GM12878 (cell line): Measurements from ENCODE around the gene CELF2. TPM values are rescaled to one million over a fixed set of nuclear protein-coding genes. Genes with fewer than 3 reads are reported as not detected.
A peak's percentile ranks its signal among the peaks of the same experiment; 100 is the strongest.

Source experiments
- ATAC-seq: fragments of 200-7000 bp; cut with Tn5 transposase; 3 replicates; pipeline ENCODE4 v1.9.1; 2020; ENCODE audit warnings: mild to moderate bottlenecking, moderate library complexity
- BruUV-seq: library from RNA; stranded (reverse); fragments of 400-500 nt; replicated peaks from 2 replicates; lab custom pipeline; 2021; lab: Mats Ljungman, UMichigan
- CTCF ChIA-PET: fragments of 300-600 bp; sonication (Branson Sonifier 250); formaldehyde crosslinking; extraction: SDS; loops from one replicate; lab custom pipeline; 2021; ENCODE audit warnings: inconsistent platforms; lab: Yijun Ruan, JAX
- POLR2A ChIA-PET: fragments of 350-600 bp; formaldehyde crosslinking; extraction: SDS; loops from one replicate; lab custom pipeline; 2021; ENCODE audit warnings: inconsistent platforms; lab: Charles Lee
- RAD21 ChIA-PET: fragments of 300-600 bp; sonication (Branson Sonifier 250); formaldehyde crosslinking; loops from one replicate; lab custom pipeline; 2023; ENCODE audit warnings: antibody characterized with exemption; ENCODE audit not compliant: unreplicated experiment; lab: Charles Lee
- SMC1A ChIA-PET: fragments of 300-600 bp; sonication (Branson Sonifier 250); formaldehyde crosslinking; loops from one replicate; lab custom pipeline; 2023; ENCODE audit not compliant: unreplicated experiment, uncharacterized antibody; lab: Charles Lee
- DNase-seq: peaks from one replicate; pipeline ENCODE4 v3.0.0-alpha.2; 2011; ENCODE audit warnings: low read depth, low spot score
- FAIRE-seq: peaks from 3 replicates; lab custom pipeline; 2011; peaks lifted over from hg19 to GRCh38; lab: Jason Lieb, UNC
- H2AFZ ChIP-seq: 2 replicates; pipeline ENCODE4 v1.6.0; 2011; ENCODE audit warnings: low read depth, low read length, control low read depth; ENCODE audit not compliant: control insufficient read depth
- H3K27ac ChIP-seq: 2 replicates; pipeline ENCODE4 v1.5.1; 2011; ENCODE audit warnings: control low read depth; ENCODE audit not compliant: control insufficient read depth, insufficient read depth
- H3K27me3 ChIP-seq, 2 experiments: replicated peaks in 1 of 2; 2 replicates each; pipeline versions ENCODE4 v1.6.0 to v1.6.1; 2011; ENCODE audit warnings: low read length in 1 of 2; ENCODE audit not compliant: control insufficient read depth in 2 of 2, insufficient read depth in 2 of 2
- H3K36me3 ChIP-seq, 2 experiments: 2 replicates each; pipeline ENCODE4 v1.5.1; 2011; ENCODE audit warnings: low read length in 1 of 2; ENCODE audit not compliant: control insufficient read depth in 2 of 2, insufficient read depth in 2 of 2
- H3K4me1 ChIP-seq: 2 replicates; pipeline ENCODE4 v1.6.1; 2011; ENCODE audit warnings: mild to moderate bottlenecking, low read length, moderate library complexity, mixed read lengths; ENCODE audit not compliant: control insufficient read depth, insufficient read depth
- H3K4me2 ChIP-seq: 2 replicates; pipeline ENCODE4 v1.6.0; 2011; ENCODE audit warnings: control low read depth; ENCODE audit not compliant: control insufficient read depth, insufficient read depth
- H3K4me3 ChIP-seq: fragments of 200-600 bp; sonication (generic); 2 replicates; pipeline ENCODE4 v1.5.1; 2016
- H3K79me2 ChIP-seq: 2 replicates; pipeline ENCODE4 v1.6.0; 2011; ENCODE audit warnings: low read length; ENCODE audit not compliant: control insufficient read depth, insufficient read depth
- H3K9ac ChIP-seq: 2 replicates; pipeline ENCODE4 v1.8.0; 2011; ENCODE audit warnings: low read length, control low read depth, mixed read lengths; ENCODE audit not compliant: control insufficient read depth, insufficient read depth
- H3K9me3 ChIP-seq: replicated peaks from 3 replicates; pipeline ENCODE4 v1.5.1; 2011; ENCODE audit warnings: mild to moderate bottlenecking, low read length; ENCODE audit not compliant: control insufficient read depth, insufficient read depth
- H4K20me1 ChIP-seq: 2 replicates; pipeline ENCODE4 v1.6.0; 2011; ENCODE audit not compliant: control insufficient read depth, insufficient read depth
- CUX1 ChIP-seq: IDR thresholded peaks from 2 replicates; pipeline ENCODE4 v1.6.1; 2012; ENCODE audit warnings: improper control_type of control experiment, low read depth, low read length; ENCODE audit not compliant: insufficient replicate concordance
- PBX3 ChIP-seq: IDR thresholded peaks from 2 replicates; pipeline ENCODE4 v1.6.1; 2011; ENCODE audit warnings: mild to moderate bottlenecking, low read depth, low read length, moderate library complexity; ENCODE audit not compliant: insufficient replicate concordance
- POLR2A ChIP-seq: IDR thresholded peaks from 2 replicates; pipeline ENCODE4 v1.6.1; 2011; ENCODE audit warnings: low read depth, mild to moderate bottlenecking, low read length
- POLR2AphosphoS5 ChIP-seq: IDR thresholded peaks from 2 replicates; pipeline ENCODE4 v1.6.1; 2011; ENCODE audit warnings: mild to moderate bottlenecking, low read length, inconsistent platforms
- REST ChIP-seq: IDR thresholded peaks from 2 replicates; pipeline ENCODE4 v1.6.1; 2012; ENCODE audit warnings: mild to moderate bottlenecking, low read depth, low read length
- WGBS: methylation state at CpG from one replicate; pipeline ENCODE4 v1.1.6; 2016; ENCODE audit warnings: low lambda C conversion rate; ENCODE audit not compliant: insufficient replicate concordance, insufficient coverage; ENCODE audit errors: missing lambda C conversion rate; 5-methylcytosine and 5-hydroxymethylcytosine counted together
- in situ Hi-C: fragments of 300-500 bp; cut with MboI; formaldehyde crosslinking; loops from 9 replicates; pipeline ENCODE4 v1.14.3; 2018; ENCODE audit warnings: mixed read lengths
- intact Hi-C: fragments of 100-400 bp; cut with micrococcal nuclease; formaldehyde crosslinking; loops from one replicate; pipeline ENCODE4 v1.14.2; 2022; ENCODE audit not compliant: unreplicated experiment
- polyA plus RNA-seq, 11 experiments: library from polyadenylated mRNA; depleted of rRNA in 4 of 11; unstranded in 6 of 11; stranded (reverse) in 5 of 11; fragments of >200 nt; fragmentation: Nextera tagmentation in 4 of 11; fragmentation: Illumina TruSeq in 1 of 11; extraction: Ambion mirVana in 4 of 11; extraction: Trizol in 1 of 11; gene quantifications; 1 replicate in 1 of 11; 2 replicates in 10 of 11; pipeline versions ENCODE4 v1.2.1 to v1.2.3, GENCODE V29; 2011 to 2016; ENCODE audit warnings: inconsistent platforms in 2 of 11, missing spikeins in 2 of 11, low read depth in 1 of 11
- total RNA-seq, 4 experiments: library from RNA; depleted of rRNA in 3 of 4; stranded (reverse); fragments of >200 nt in 3 of 4; fragmentation: Illumina TruSeq in 1 of 4; extraction: Trizol in 1 of 4; gene quantifications; 2 replicates each; pipeline versions ENCODE4 v1.2.1 to v1.2.3, GENCODE V29; 2013 to 2021
- TF ChIP-seq, protein P1 (sequence below): IDR thresholded peaks from 2 replicates; pipeline ENCODE4 v1.6.1; 2011; ENCODE audit warnings: low read depth, mild to moderate bottlenecking, low read length, moderate library complexity, borderline replicate concordance; ENCODE audit errors: extremely low read depth

Gene CELF2
- total and polyA plus RNA-seq, 10 of the 15 experiments (the other 5 are each of a cell fraction or from before 2014, with no cell fraction given): 20.8 to 129 (median 86.3) TPM

DNA sequence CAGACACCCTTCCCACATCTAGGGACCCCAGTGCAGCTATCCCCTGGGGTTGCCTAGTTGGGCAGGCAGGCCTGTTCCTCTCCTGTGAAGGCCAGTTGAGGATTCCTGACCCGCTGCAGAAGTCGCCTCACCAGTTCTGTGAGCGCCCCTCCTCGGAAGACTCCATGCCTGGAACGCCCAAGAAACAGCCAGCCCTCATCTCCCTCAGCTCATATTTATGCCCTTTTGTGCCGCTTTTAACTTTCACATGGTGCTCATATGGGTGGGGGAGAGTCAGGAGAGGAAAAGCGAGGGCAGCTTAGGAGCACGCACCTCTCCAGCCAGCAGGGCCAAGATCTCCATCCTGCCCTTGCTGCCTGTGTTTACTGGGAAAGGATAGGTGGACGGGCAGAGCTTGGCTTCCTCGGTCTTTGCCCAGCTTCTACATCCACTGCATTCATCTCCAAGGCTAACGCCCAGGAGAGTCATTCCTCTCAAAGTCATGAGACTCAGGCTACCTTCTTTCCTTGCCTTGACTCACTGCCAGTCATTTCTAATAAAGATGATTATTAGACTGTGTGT lies 307.2 kb downstream of the CELF2 start:
- no peaks in the 10 kb centered on the region for H3K9me3 ChIP-seq
- CTCF ChIA-PET: interaction anchor here (0.7 kb wide), 1 partner anchor 211 kb away, joined by 3 read pairs; no protein-coding TSS in a partner anchor
- ATAC-seq: no peak
- H3K27ac ChIP-seq: no peak overlapping the region
- TF ChIP-seq CUX1: no peak
- TF ChIP-seq, protein P1, sequence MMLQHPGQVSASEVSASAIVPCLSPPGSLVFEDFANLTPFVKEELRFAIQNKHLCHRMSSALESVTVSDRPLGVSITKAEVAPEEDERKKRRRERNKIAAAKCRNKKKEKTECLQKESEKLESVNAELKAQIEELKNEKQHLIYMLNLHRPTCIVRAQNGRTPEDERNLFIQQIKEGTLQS: no peak
- no peak for TF ChIP-seq PBX3
- peak; percentile 57 for TF ChIP-seq POLR2A
- peak; percentile 16; the same call in 1 of the 2 replicates for TF ChIP-seq POLR2AphosphoS5
- no peak for TF ChIP-seq REST
- no peak for FAIRE-seq
- no peak for DNase-seq
- H4K20me1 ChIP-seq: no peaks in the 10 kb centered on the region
- no TSS peak for BruUV-seq
- H3K9ac ChIP-seq: no peak overlapping the region
- H3K36me3 ChIP-seq: peaks cover 29 to 56% of the 10 kb centered on the region in 2 experiments
- no peak overlapping the region for H3K4me3 ChIP-seq
- WGBS: 97% methylated on average over 11 of the region's 11 CpGs
- no peak overlapping the region for H3K4me2 ChIP-seq
- no peaks in the 10 kb centered on the region for H3K27me3 ChIP-seq
- RAD21 ChIA-PET: no interaction called here
- no peaks in the 10 kb centered on the region for H3K79me2 ChIP-seq
- peaks cover 16% of the 10 kb centered on the region for H3K4me1 ChIP-seq
- H2AFZ ChIP-seq: no peak overlapping the region
- SMC1A ChIA-PET: no interaction called here
- intact Hi-C loops: no loop called here
- POLR2A ChIA-PET: no interaction called here
- in situ Hi-C loops: no loop called here
